ENCODE measurements around the gene GABRR3. TPM values are rescaled to one million over a fixed set of nuclear protein-coding genes. Genes with fewer than 3 reads are reported as not detected.

Gene GABRR3
- total and polyA plus RNA-seq, 2 experiments from 2014 or later = not detected

- H3K9me3 Mint-ChIP-seq = no peaks in the 10 kb centered on the region
- Histone ChIP-seq H3K27me3 (ENCODE audit: insufficient read depth) (peaks cover 14% of the 10 kb centered on the region), H3K9me2 (ENCODE audit: insufficient read depth) (0 out of 2 replicates have a peak, but pooled peaks cover 3% of the 10 kb centered on the region), H3K4me2 (no peak overlapping the region), H3F3A (replicated peaks; ENCODE audit: low read depth) (no peaks in the 10 kb centered on the region), H3K36me3 (ENCODE audit: insufficient read depth) (no peaks in the 10 kb centered on the region), H3K79me2 (replicated peaks; ENCODE audit: insufficient read depth) (peaks cover 4% of the 10 kb centered on the region; the same call in 1 of the 2 replicates), H3K4me3 (no peak overlapping the region), H3K4me1 (ENCODE audit: insufficient read depth) (no peaks in the 10 kb centered on the region; the same call in 1 of the 2 replicates), H4K20me1 (replicated peaks; ENCODE audit: insufficient read depth) (no peaks in the 10 kb centered on the region; the same call in 1 of the 2 replicates), H3K27ac (ENCODE audit: low read depth) (no peak overlapping the region), H2AFZ (no peak overlapping the region)
- H3K4me1 Mint-ChIP-seq = peaks cover 29% of the 10 kb centered on the region
- peaks cover 16% of the 10 kb centered on the region for H3K27me3 Mint-ChIP-seq (ENCODE audit: insufficient read depth, low read depth, poor library complexity)
- TF ChIP-seq POLR2AphosphoS5 (IDR thresholded peaks at IDR 0.05; ENCODE audit: low read depth) = no peak
- no peak for TF ChIP-seq STAT1 (IDR thresholded peaks at IDR 0.05; ENCODE audit: unreplicated experiment)
- TF ChIP-seq ZNF331 (CRISPR knock-in tag; IDR thresholded peaks at IDR 0.05; ENCODE audit: low read depth) = no peak
- TF ChIP-seq NANOG (IDR thresholded peaks at IDR 0.05; ENCODE audit: borderline replicate concordance) = no peak
- no peak for TF ChIP-seq REST (IDR thresholded peaks at IDR 0.05; ENCODE audit: unreplicated experiment)
- no peak for TF ChIP-seq JUNB (IDR thresholded peaks at IDR 0.05; ENCODE audit: unreplicated experiment)
- no peak for TF ChIP-seq CREB1 (CRISPR knock-in tag; IDR thresholded peaks at IDR 0.05; ENCODE audit: low read depth)
- TF ChIP-seq ETS1 (IDR thresholded peaks at IDR 0.05) = no peak
- no peak for TF ChIP-seq ZNF462 (CRISPR knock-in tag; IDR thresholded peaks at IDR 0.05)
- ATAC-seq (no peak), DNase-seq (ENCODE audit: low spot score) (no peak)
- 0 out of 3 replicates have a peak, but pooled peaks cover 3% of the 10 kb centered on the region for H3K36me3 Mint-ChIP-seq (ENCODE audit: low read depth)
- H3K4me3 Mint-ChIP-seq = 0 out of 3 replicates have a peak overlapping the region, but pooled peaks have one; percentile 86
- H3K27ac Mint-ChIP-seq = no peak overlapping the region
These were observed 65.0 kb downstream of the GABRR3 start for GRCh38 chr3:97970156-97970555.

All from GM23338 (cell line).